Activated B cell treated with CpG ODN at 0.5 μM for 24 hours (primary cell): ENCODE data around the gene USP47. TPM values are rescaled to one million over a fixed set of nuclear protein-coding genes. Genes with fewer than 3 reads are reported as not detected.

ENCODE experiments used
- ATAC-seq: fragments of 200-7000 bp; cut with Tn5 transposase; one replicate; pipeline ENCODE4 v1.10.0; 2021; ENCODE audit warnings: low read depth, mild to moderate bottlenecking, moderate library complexity
- CTCF ChIA-PET: fragments of 350-600 bp; sonication (Branson Sonifier 250); formaldehyde crosslinking; loops from one replicate; lab custom pipeline; 2021; ENCODE audit warnings: antibody characterized with exemption; lab: Charles Lee
- POLR2A ChIA-PET: fragments of 350-600 bp; sonication (Branson Sonifier 250); formaldehyde crosslinking; loops from one replicate; lab custom pipeline; 2021; ENCODE audit warnings: antibody characterized with exemption; lab: Charles Lee
- DNase-seq: peaks from one replicate; pipeline ENCODE4 v3.0.0; 2022
- H3K27ac Mint-ChIP-seq: one replicate; pipeline ENCODE4 v1.8.0; 2020; ENCODE audit warnings: mixed read lengths
- H3K27me3 Mint-ChIP-seq: one replicate; pipeline ENCODE4 v1.8.0; 2021; ENCODE audit warnings: mixed read lengths
- H3K36me3 Mint-ChIP-seq: one replicate; pipeline ENCODE4 v1.8.0; 2021; ENCODE audit warnings: low read depth, mixed read lengths
- H3K4me1 Mint-ChIP-seq: one replicate; pipeline ENCODE4 v1.8.0; 2021; ENCODE audit warnings: mixed read lengths
- H3K4me3 Mint-ChIP-seq: one replicate; pipeline ENCODE4 v1.8.0; 2020; ENCODE audit warnings: mild to moderate bottlenecking, mixed read lengths
- H3K9me3 Mint-ChIP-seq: one replicate; pipeline ENCODE4 v1.8.0; 2020; ENCODE audit warnings: mixed read lengths
- CTCF ChIP-seq: fragments of 200-600 bp; IDR thresholded peaks from one replicate; pipeline ENCODE4 v1.8.0; 2022; ENCODE audit warnings: antibody characterized with exemption, mild to moderate bottlenecking
- intact Hi-C: fragments of 100-400 bp; cut with micrococcal nuclease; formaldehyde crosslinking; loops from one replicate; pipeline ENCODE4 v1.15.1; 2024
- total RNA-seq: library from RNA; stranded (reverse); gene quantifications from 2 replicates; pipeline ENCODE4 v1.2.3, GENCODE V29; 2022

Gene USP47
- total RNA-seq, 1 donor from 2014 or later = 48.5 TPM

DNA sequence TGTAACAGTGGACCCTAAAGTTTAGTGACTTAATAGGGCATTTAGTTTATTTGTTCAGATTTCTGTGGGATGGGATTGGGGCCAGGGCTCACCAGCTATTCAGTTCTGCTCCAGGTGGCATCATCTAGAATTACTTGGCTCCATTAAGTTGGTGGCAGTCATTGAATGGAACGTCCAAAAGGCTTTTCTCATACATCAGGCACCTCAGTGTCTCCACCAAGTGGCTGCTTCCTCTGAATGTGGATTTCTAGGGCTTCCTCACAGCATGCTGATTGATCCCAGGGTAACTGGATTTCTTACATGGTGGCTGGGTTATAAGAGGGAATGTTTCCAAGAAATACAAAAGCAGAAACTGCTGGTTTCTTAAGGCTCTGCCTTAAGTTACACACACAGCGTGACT, 34.7 kb downstream of the USP47 start:
- Mint-ChIP-seq H3K27ac (no peak overlapping the region), H3K36me3 (peaks cover 18% of the 10 kb centered on the region), H3K4me3 (no peak overlapping the region), H3K9me3 (no peaks in the 10 kb centered on the region), H3K27me3 (no peaks in the 10 kb centered on the region), H3K4me1 (peaks cover 14% of the 10 kb centered on the region)
- ChIA-PET POLR2A (interaction anchor here (1.0 kb wide), 1 partner anchor 34 kb away, joined by 4 read pairs; no protein-coding TSS in a partner anchor), CTCF (no interaction called here)
- TF ChIP-seq CTCF = no peak
- intact Hi-C loops = no loop called here
- DNase-seq (no peak), ATAC-seq (no peak)

DNA sequence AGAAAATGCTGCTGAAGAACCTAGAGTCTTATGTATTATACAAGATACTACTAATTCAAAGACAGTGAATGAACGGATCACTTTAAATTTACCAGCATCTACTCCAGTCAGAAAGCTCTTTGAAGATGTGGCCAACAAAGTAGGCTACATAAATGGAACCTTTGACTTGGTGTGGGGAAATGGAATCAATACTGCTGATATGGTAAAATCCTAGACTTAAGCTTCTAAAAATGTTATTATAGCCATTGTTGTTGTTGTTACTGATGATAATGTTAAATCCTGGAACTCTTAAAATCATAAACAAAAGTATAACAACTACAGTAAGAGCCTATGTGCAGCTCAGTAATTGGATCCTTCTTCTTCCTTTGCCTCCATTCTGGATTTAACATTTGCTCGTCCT, 38.4 kb downstream of the USP47 start:
- intact Hi-C loops = no loop called here
- ChIA-PET POLR2A (no interaction called here), CTCF (interaction anchor here (0.6 kb wide), 1 partner anchor 38 kb away, joined by 4 read pairs; no protein-coding TSS in a partner anchor)
- Mint-ChIP-seq H3K27ac (no peak overlapping the region), H3K4me3 (no peak overlapping the region), H3K27me3 (no peaks in the 10 kb centered on the region), H3K4me1 (peaks cover 18% of the 10 kb centered on the region), H3K9me3 (no peaks in the 10 kb centered on the region), H3K36me3 (peaks cover 36% of the 10 kb centered on the region)
- no peak for DNase-seq
- no peak for ATAC-seq
- no peak for TF ChIP-seq CTCF

DNA sequence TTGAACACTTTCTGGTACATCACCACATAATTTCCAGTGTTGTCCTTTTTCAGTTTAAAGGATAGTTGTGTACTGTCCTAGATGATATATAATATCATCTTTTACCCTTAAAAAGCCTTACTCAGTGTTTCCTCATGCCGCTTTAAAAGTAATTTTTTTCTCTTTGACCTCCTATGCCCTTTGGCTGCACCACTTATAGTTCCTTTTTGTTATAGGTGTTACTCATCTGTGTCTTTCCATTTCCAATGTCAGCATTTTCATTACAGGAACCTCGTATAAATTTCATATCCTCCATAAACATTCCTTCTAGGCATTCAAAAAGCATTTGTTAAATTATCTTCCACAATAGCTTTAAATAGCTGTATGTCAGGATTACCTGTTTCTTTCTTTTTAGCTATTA, 40.8 kb downstream of the USP47 start:
- ATAC-seq (no peak), DNase-seq (no peak)
- Mint-ChIP-seq H3K9me3 (no peaks in the 10 kb centered on the region), H3K27ac (no peak overlapping the region), H3K27me3 (no peaks in the 10 kb centered on the region), H3K36me3 (peaks cover 56% of the 10 kb centered on the region), H3K4me1 (peaks cover 18% of the 10 kb centered on the region), H3K4me3 (no peak overlapping the region)
- no peak for TF ChIP-seq CTCF
- intact Hi-C loops = no loop called here
- CTCF ChIA-PET = no interaction called here
- POLR2A ChIA-PET = interaction anchor here (0.6 kb wide), 1 partner anchor 44 kb away, joined by 4 read pairs; no protein-coding TSS in a partner anchor

GRCh38 chr11:11884351-11884750, 42.6 kb downstream of the USP47 start:
- ChIA-PET CTCF (no interaction called here), POLR2A (no interaction called here)
- H3K27ac Mint-ChIP-seq = no peak overlapping the region
- no peaks in the 10 kb centered on the region for H3K27me3 Mint-ChIP-seq
- H3K4me1 Mint-ChIP-seq = peaks cover 18% of the 10 kb centered on the region
- ATAC-seq = no peak
- TF ChIP-seq CTCF = no peak
- intact Hi-C loops = loop anchor here (2.0 kb wide), 2 partner anchors 14 to 44 kb away; partner anchors contain the start of gene USP47
- H3K4me3 Mint-ChIP-seq = no peak overlapping the region
- no peaks in the 10 kb centered on the region for H3K9me3 Mint-ChIP-seq
- no peak for DNase-seq
- H3K36me3 Mint-ChIP-seq = peaks cover 74% of the 10 kb centered on the region

- POLR2A ChIA-PET = no interaction called here
Observed at GRCh38 chr11:11884774-11885481, 43.2 kb downstream of the USP47 start.

More at GRCh38 chr11:11884774-11885481, 43.2 kb downstream of the USP47 start:
- intact Hi-C loops = loop anchor here (2.0 kb wide), 2 partner anchors 14 to 44 kb away; partner anchors contain the start of gene USP47
- no peaks in the 10 kb centered on the region for H3K27me3 Mint-ChIP-seq
- CTCF ChIA-PET = no interaction called here
- H3K27ac Mint-ChIP-seq = peak overlapping the region; percentile 67
- peaks cover 18% of the 10 kb centered on the region for H3K4me1 Mint-ChIP-seq
- peak; percentile 50 for ATAC-seq
- no peak overlapping the region for H3K4me3 Mint-ChIP-seq
- peaks cover 78% of the 10 kb centered on the region for H3K36me3 Mint-ChIP-seq
- no peak for TF ChIP-seq CTCF
- no peak for DNase-seq
- no peaks in the 10 kb centered on the region for H3K9me3 Mint-ChIP-seq
